SK-N-SH treated with all-trans-retinoic acid at 6 μM for 48 hours (cell line): ENCODE data around the gene NUB1.

Experiments used
- ATAC-seq: fragments of 200-7000 bp; cut with Tn5 transposase; 3 replicates; pipeline ENCODE4 v1.9.1; 2020; ENCODE audit warnings: mild to moderate bottlenecking, moderate library complexity
- ARNTL ChIP-seq: fragments of 450-650 bp; formaldehyde crosslinking; IDR thresholded peaks from 2 replicates; pipeline ENCODE4 v1.5.0; 2020; ENCODE audit warnings: low read depth, mild to moderate bottlenecking, moderate library complexity, borderline replicate concordance
- BACH2 ChIP-seq: fragments of 250-450 bp; sonication (Bioruptor Pico); IDR thresholded peaks from 2 replicates; pipeline ENCODE4 v1.9.0; 2021; ENCODE audit warnings: mild to moderate bottlenecking, borderline replicate concordance
- CREB5 ChIP-seq: fragments of 250-450 bp; sonication (Bioruptor Pico); IDR thresholded peaks from 2 replicates; pipeline ENCODE4 v1.5.1; 2020; ENCODE audit warnings: low read depth, mild to moderate bottlenecking, moderate library complexity
- CSDC2 ChIP-seq: fragments of 250-450 bp; sonication (Bioruptor Pico); IDR thresholded peaks from 2 replicates; pipeline ENCODE4 v1.5.0; 2020; ENCODE audit warnings: mild to moderate bottlenecking, moderate library complexity
- CSRNP3 ChIP-seq: fragments of 250-450 bp; sonication (Bioruptor Pico); IDR thresholded peaks from 2 replicates; pipeline ENCODE4 v1.5.1; 2021; ENCODE audit warnings: mild to moderate bottlenecking, moderate library complexity
- ESRRG ChIP-seq: fragments of 250-450 bp; sonication (Bioruptor Pico); IDR thresholded peaks from 2 replicates; pipeline ENCODE4 v1.6.1; 2021; ENCODE audit warnings: mild to moderate bottlenecking
- GLIS3 ChIP-seq: fragments of 250-450 bp; sonication (Bioruptor Pico); IDR thresholded peaks from 2 replicates; pipeline ENCODE4 v1.5.0; 2020; ENCODE audit warnings: mild to moderate bottlenecking, moderate library complexity
- ISL1 ChIP-seq: fragments of 250-450 bp; sonication (Bioruptor Pico); IDR thresholded peaks from 2 replicates; pipeline ENCODE4 v2.1.2; 2022; ENCODE audit warnings: mild to moderate bottlenecking, moderate library complexity
- OSR1 ChIP-seq: fragments of 250-450 bp; sonication (Bioruptor Pico); IDR thresholded peaks from 2 replicates; pipeline ENCODE4 v1.8.0; 2022; ENCODE audit warnings: moderate library complexity, mild to moderate bottlenecking, inconsistent platforms
- PPARA ChIP-seq: fragments of 250-450 bp; sonication (Bioruptor Pico); IDR thresholded peaks from 2 replicates; pipeline ENCODE4 v1.5.0; 2020; ENCODE audit warnings: mild to moderate bottlenecking, borderline replicate concordance
- RARB ChIP-seq: fragments of 250-450 bp; sonication (Bioruptor Pico); IDR thresholded peaks from 2 replicates; pipeline ENCODE4 v1.8.0; 2021; ENCODE audit warnings: mild to moderate bottlenecking, moderate library complexity
- SNAI2 ChIP-seq: fragments of 250-450 bp; sonication (Bioruptor Pico); IDR thresholded peaks from 2 replicates; pipeline ENCODE4 v1.5.0; 2020; ENCODE audit warnings: mild to moderate bottlenecking, moderate library complexity
- TCF4 ChIP-seq: fragments of 250-450 bp; sonication (Bioruptor Pico); IDR thresholded peaks from 2 replicates; pipeline ENCODE4 v1.8.0; 2021; ENCODE audit warnings: mild to moderate bottlenecking, moderate library complexity, borderline replicate concordance
- TOX ChIP-seq: fragments of 250-450 bp; sonication (Bioruptor Pico); IDR thresholded peaks from 2 replicates; pipeline ENCODE4 v1.8.0; 2021; ENCODE audit warnings: mild to moderate bottlenecking, moderate library complexity, borderline replicate concordance
- TSHZ2 ChIP-seq: fragments of 250-450 bp; sonication (Bioruptor Pico); IDR thresholded peaks from 2 replicates; pipeline ENCODE4 v1.5.0; 2020; ENCODE audit warnings: mild to moderate bottlenecking, moderate library complexity
- ZFP3 ChIP-seq: fragments of 250-450 bp; sonication (Bioruptor Pico); IDR thresholded peaks from 2 replicates; pipeline ENCODE4 v1.5.0; 2020; ENCODE audit warnings: mild to moderate bottlenecking, moderate library complexity
- ZFP30 ChIP-seq: fragments of 450-650 bp; formaldehyde crosslinking; IDR thresholded peaks from 2 replicates; pipeline ENCODE4 v1.5.0; 2022; ENCODE audit warnings: mild to moderate bottlenecking, moderate library complexity
- ZNF8 ChIP-seq: fragments of 450-650 bp; formaldehyde crosslinking; IDR thresholded peaks from 2 replicates; pipeline ENCODE4 v1.5.0; 2020; ENCODE audit warnings: mild to moderate bottlenecking, moderate library complexity

The NUB1 gene

GRCh38 chr7:151363182-151363581, 21.6 kb downstream of the NUB1 start:
- ATAC-seq: no peak
- TF ChIP-seq OSR1 (no peak), ZFP30 (peak; percentile 99)

- no peak for ATAC-seq
- TF ChIP-seq ARNTL (CRISPR knock-in tag): no peak
Observed at GRCh38 chr7:151366166-151366879, 24.7 kb downstream of the NUB1 start.

GRCh38 chr7:151366880-151367222, 25.2 kb downstream of the NUB1 start:
- peak; percentile 44 for ATAC-seq
- TF ChIP-seq RARB (CRISPR knock-in tag) (no peak), ZNF8 (no peak), TSHZ2 (CRISPR knock-in tag) (no peak), CREB5 (CRISPR knock-in tag) (no peak), ZFP3 (CRISPR knock-in tag) (no peak), TCF4 (CRISPR knock-in tag) (no peak), TOX (no peak), ISL1 (CRISPR knock-in tag) (no peak), PPARA (no peak), ESRRG (no peak), SNAI2 (CRISPR knock-in tag) (no peak), BACH2 (CRISPR knock-in tag) (no peak)

GRCh38 chr7:151367284-151367683, 25.7 kb downstream of the NUB1 start:
- ATAC-seq: peak; percentile 13
- 0 out of 2 replicates have a peak, but pooled peaks have one; percentile 14 for TF ChIP-seq CSRNP3 (CRISPR knock-in tag)
- no peak for TF ChIP-seq OSR1

- TF ChIP-seq CSDC2 (CRISPR knock-in tag): peak; percentile 91
- TF ChIP-seq TSHZ2 (CRISPR knock-in tag): 0 out of 2 replicates have a peak, but pooled peaks have one; percentile 35
- TF ChIP-seq ISL1 (CRISPR knock-in tag): peak; percentile 31; the same call in 1 of the 2 replicates
- TF ChIP-seq TCF4 (CRISPR knock-in tag): 0 out of 2 replicates have a peak, but pooled peaks have one; percentile 14
- no peak; the same call in 1 of the 2 replicates for TF ChIP-seq GLIS3
- 0 out of 2 replicates have a peak, but pooled peaks have one; percentile 51 for TF ChIP-seq SNAI2 (CRISPR knock-in tag)
- TF ChIP-seq ESRRG: peak; percentile 49; the same call in 1 of the 2 replicates
- no peak for TF ChIP-seq BACH2 (CRISPR knock-in tag)
- TF ChIP-seq ZFP3 (CRISPR knock-in tag): peak; percentile 69
- peak; percentile 98 for ATAC-seq
Observed at GRCh38 chr7:151368136-151368571, 26.5 kb downstream of the NUB1 start.
